Epithelial cell of proximal tubule (primary cell): Measurements from ENCODE around the gene DUSP2. TPM values are rescaled to one million over a fixed set of nuclear protein-coding genes. Genes with fewer than 3 reads are reported as not detected.

Experiments
- DNase-seq: peaks from one replicate; pipeline ENCODE4 v3.0.0-alpha.2; 2011; ENCODE audit warnings: low read depth
- H3K4me3 ChIP-seq: 2 replicates; pipeline ENCODE4 v1.5.1; 2011; ENCODE audit warnings: low read depth, mild to moderate bottlenecking, low read length
- total RNA-seq: library from RNA; depleted of rRNA; stranded (reverse); fragments of >200 nt; gene quantifications from 2 replicates; pipeline ENCODE4 v1.2.3, GENCODE V29; 2015
- TF ChIP-seq, protein P1 (sequence below): conservative IDR thresholded peaks from 2 replicates; pipeline ENCODE4 v1.5.1; 2012; ENCODE audit warnings: low read depth, mild to moderate bottlenecking, low read length

DUSP2 gene, protein sequence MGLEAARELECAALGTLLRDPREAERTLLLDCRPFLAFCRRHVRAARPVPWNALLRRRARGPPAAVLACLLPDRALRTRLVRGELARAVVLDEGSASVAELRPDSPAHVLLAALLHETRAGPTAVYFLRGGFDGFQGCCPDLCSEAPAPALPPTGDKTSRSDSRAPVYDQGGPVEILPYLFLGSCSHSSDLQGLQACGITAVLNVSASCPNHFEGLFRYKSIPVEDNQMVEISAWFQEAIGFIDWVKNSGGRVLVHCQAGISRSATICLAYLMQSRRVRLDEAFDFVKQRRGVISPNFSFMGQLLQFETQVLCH
- 4.4 and 5.4 TPM in 2 replicates for total RNA-seq

DNA sequence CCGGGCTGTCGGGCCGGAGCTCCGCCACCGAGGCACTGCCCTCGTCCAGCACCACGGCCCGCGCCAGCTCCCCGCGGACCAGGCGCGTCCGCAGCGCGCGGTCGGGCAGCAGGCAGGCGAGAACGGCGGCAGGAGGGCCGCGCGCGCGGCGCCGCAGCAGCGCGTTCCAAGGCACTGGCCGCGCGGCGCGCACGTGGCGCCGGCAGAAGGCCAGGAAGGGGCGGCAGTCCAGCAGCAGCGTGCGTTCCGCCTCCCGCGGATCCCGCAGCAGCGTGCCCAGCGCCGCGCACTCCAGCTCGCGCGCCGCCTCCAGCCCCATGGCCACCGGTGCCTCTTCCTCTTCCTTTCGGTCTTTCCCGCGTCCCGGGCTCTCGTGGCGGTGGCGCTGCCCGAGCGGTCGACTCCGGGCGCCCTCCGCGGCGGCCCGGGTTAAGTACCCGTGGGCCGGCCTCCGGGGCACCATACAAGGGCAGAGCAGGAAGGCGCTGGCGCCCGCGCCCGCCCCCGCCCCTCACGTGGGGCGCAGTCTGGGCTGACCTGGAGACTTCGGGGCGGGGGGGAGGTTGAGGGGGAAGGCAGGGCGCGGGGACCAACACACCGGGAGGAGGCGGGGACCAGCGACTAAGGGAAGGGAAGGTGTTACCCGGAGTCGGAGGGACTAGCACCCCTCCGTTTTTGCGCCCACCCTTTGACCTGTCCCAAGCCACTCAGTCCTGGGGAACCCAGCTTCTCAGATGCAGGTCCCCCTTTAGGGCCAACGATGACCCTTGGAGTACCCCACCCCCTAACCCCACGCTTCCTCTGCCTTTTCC lies at the start of gene DUSP2:
TSS of gene DUSP2 (minus strand) at position 405 of the 812 bp plus-strand sequence. CDS start at position 319, 86 bp downstream.
- TF ChIP-seq, protein P1, sequence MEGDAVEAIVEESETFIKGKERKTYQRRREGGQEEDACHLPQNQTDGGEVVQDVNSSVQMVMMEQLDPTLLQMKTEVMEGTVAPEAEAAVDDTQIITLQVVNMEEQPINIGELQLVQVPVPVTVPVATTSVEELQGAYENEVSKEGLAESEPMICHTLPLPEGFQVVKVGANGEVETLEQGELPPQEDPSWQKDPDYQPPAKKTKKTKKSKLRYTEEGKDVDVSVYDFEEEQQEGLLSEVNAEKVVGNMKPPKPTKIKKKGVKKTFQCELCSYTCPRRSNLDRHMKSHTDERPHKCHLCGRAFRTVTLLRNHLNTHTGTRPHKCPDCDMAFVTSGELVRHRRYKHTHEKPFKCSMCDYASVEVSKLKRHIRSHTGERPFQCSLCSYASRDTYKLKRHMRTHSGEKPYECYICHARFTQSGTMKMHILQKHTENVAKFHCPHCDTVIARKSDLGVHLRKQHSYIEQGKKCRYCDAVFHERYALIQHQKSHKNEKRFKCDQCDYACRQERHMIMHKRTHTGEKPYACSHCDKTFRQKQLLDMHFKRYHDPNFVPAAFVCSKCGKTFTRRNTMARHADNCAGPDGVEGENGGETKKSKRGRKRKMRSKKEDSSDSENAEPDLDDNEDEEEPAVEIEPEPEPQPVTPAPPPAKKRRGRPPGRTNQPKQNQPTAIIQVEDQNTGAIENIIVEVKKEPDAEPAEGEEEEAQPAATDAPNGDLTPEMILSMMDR: no peak
- no peak for DNase-seq
- peak within 1 kb of the TSS; percentile 49 for H3K4me3 ChIP-seq

DNA sequence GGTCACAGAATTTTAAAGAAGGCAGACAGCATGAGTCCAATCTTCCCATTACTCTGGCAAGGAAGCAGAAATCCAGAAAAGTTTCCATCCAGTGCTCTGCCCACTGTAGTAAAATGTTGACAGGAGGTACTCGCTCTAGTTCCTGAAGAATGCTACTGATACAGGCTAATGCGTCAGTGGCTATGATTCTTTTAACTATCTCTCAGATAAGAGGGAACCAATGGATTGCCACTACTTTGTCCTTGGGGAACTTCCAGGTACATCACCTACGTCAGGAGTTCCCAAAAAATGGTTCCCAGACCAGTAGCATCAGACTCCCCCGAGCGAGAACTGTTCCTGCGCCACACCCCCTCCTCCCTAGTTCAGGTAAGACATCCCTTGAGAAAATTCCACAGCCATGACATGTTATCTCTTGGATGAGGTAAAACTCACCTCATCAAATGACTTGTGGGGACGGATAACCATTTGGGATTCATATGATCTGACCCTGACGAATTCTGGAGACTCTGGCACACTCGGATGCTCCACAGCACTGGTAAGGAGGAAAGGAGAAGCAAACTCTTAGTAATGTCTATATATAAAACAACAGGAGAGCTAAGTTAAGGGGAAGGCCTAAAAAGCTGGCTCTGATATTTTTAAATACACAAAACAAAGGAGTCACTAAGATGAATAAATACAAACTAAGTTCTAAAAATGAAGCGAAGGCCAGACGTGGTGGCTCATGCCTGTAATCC lies 46.9 kb upstream of the DUSP2 start:
- no peak for DNase-seq
- TF ChIP-seq, protein P1: no peak
- no peak overlapping the region for H3K4me3 ChIP-seq

DNA sequence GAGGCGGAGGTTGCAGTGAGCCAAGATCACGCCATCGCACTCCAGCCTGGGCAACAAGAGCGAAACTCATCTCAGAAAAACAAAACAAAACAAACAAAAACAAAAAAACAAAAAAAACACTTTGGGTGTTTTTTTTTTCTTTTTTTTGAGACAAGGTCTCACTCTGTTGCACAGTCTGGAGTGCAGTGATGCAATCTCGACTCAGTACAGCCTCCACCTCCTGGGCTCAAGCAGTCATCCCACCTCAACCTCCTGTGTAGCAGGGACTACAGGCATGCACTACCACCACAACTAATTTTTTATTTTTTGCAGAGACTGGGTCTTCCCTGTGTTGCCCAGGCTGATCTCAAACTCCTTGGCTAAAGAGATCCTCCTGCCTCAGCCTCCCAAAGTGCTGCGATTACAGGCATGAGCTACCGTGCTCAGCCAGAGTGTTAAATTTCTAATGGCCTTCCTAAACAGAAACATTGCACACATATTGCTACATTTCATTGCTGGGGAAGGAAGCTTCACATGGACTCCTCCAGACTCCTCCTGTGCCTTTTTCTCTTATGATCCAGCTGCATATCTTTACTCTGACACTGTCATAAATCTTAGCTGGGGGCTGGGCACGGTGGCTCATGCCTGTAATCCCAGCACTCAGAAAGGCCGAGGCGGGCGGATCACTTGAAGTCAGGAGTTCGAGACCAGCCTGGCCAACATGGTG lies 43.7 kb upstream of the DUSP2 start:
- no peak overlapping the region for H3K4me3 ChIP-seq
- TF ChIP-seq, protein P1: no peak
- DNase-seq: no peak

DNA sequence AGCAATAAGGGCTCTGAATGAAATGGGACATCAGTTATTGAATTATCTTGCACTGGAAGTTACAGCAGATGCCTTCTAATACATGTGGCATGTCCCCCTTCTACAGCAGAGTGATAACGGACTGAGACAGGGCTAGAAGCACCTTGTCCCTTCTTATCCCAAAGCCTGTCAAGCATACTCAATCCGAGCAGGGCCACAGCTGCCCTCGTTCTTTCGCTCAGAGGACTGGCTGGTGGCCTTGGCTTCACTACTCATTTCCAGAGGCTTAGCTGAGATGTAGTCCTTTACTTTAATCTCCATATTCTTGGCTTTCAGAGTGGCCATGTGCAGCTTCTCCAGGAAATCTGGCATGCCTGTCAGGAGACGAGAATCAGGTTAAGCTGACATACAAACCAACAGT lies 41.3 kb upstream of the DUSP2 start:
- DNase-seq: no peak
- TF ChIP-seq, protein P1: no peak
- H3K4me3 ChIP-seq: no peak overlapping the region

DNA sequence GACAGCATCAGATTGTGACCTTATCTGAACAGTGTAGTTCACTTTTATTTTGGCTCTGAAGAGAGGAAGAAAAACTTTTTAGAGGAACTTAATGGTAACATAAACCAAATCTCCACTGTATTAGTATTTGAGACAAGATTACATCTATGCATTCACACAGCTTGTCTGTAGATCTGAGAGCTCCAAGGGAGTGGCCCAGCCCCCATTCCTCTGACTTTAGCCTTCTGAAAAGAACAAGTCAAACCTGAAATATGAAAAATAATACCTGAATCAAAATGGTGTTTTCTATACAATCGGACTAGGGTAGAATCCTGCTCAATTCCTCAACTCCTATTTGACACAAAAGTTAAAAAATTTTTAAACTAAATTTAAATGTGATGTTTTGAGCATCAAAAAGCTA lies 40.3 kb upstream of the DUSP2 start:
- TF ChIP-seq, protein P1: no peak
- DNase-seq: no peak
- H3K4me3 ChIP-seq: no peak overlapping the region

DNA sequence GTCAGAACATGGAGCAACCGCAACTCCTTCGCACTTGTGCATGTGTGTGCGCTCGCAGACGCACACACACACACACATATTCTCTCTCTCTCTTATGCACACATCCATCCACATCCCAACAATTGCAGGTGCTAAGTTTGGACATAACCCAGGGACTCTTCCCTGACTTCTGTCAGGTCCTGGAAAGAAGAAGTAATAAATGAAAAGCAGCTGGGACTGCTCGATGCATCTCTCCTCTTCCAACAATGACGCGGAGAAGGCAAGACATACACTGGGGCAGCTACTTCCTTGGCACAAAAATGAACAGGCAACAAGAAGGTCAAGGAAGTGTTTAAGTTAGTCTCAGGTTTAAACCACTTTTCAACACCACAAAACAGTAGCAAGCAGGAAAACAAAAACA lies 39.7 kb upstream of the DUSP2 start:
- TF ChIP-seq, protein P1: no peak
- H3K4me3 ChIP-seq: no peak overlapping the region
- no peak for DNase-seq
